ENCODE measurements around the gene BBOX1.

DNA sequence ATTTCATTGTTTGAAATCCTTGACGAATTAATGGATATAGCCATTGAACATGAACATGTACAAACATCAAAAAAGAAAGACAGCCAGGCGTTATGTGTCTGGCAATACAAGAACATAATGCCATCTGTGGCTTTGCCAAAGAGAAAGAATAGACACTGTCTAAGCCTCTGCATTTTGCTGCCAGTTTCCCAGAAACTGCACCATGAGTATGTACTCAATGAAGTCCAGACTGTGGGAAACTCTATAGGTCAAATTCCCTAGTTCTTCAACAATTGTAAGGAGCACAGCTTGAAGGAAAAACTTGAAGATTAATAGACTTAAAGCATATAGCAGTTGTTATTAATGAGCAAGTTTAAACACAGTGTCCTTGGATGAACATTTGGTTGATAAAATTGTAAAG is 71.3 kb downstream of the BBOX1 start:
- TF ChIP-seq CTCF (IDR thresholded peaks at IDR 0.05): no peak
- no peak for TF ChIP-seq EP300 (IDR thresholded peaks at IDR 0.05; ENCODE audit: low read depth)
- no peak for TF ChIP-seq POLR2A (IDR thresholded peaks at IDR 0.05)

Measured in transverse colon (tissue), 3 donors.